Measurements from ENCODE around the gene ENGASE.
"Not testable (repeated sequence)": the region's sequence is repeated elsewhere in the genome, so short reads cannot be mapped to it uniquely, and the experiment has no call there.

Gene ENGASE

DNA sequence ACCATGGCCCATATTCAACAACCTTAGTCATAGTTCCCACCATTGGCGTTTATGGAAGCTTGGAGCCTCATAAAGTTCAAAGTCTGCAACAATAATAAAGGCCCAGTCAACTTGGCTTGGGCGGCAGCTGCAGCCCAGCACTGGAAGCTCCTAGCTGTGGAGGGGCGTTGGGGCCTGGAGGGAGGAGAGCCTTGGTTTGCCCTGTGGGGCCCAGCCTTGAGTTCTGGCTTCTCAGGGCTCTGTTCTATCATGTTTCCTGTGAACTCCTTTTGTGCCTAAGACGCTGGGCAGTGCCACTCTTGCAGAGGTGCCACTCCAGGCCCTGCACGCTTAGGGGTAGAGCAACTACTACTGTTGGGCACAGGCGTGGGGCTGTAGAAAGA is 927 bp upstream of the ENGASE start:
- no peak overlapping the region for H3K4me3 ChIP-seq (ENCODE audit: low read length)
- DNase-seq (ENCODE audit: low read depth), result no peak
- TF ChIP-seq, protein P1, sequence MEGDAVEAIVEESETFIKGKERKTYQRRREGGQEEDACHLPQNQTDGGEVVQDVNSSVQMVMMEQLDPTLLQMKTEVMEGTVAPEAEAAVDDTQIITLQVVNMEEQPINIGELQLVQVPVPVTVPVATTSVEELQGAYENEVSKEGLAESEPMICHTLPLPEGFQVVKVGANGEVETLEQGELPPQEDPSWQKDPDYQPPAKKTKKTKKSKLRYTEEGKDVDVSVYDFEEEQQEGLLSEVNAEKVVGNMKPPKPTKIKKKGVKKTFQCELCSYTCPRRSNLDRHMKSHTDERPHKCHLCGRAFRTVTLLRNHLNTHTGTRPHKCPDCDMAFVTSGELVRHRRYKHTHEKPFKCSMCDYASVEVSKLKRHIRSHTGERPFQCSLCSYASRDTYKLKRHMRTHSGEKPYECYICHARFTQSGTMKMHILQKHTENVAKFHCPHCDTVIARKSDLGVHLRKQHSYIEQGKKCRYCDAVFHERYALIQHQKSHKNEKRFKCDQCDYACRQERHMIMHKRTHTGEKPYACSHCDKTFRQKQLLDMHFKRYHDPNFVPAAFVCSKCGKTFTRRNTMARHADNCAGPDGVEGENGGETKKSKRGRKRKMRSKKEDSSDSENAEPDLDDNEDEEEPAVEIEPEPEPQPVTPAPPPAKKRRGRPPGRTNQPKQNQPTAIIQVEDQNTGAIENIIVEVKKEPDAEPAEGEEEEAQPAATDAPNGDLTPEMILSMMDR (conservative IDR thresholded peaks at IDR 0.05; ENCODE audit: low read depth, low read length), result no peak

DNA sequence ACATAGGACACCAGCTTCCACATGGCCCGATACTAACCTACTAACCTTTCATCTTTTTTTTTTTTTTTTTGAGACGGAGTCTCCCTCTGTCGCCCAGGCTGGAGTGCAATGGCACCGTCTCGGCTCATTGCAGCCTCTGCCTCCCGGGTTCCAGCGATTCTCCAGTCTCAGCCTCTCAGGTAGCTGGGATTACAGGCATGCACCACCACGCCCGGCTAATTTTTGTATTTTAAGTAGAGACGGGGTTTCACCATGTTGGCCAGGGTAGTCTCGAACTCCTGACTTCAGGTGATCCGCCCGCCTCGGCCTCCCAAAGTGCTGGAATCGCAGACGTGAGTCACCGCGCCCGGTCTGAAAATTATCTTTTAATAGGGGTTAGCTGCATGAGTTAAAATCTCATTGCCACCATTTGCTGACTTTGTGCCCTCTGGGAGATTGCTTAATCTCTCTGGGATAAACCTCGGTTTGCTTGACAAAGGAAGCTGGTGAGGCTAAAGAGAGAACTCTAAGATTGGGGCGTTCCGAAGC is 439 bp upstream of the ENGASE start:
- peak overlapping the region; percentile 26 for H3K4me3 ChIP-seq (ENCODE audit: low read length)
- not testable (repeated sequence) for DNase-seq (ENCODE audit: low read depth)

DNA sequence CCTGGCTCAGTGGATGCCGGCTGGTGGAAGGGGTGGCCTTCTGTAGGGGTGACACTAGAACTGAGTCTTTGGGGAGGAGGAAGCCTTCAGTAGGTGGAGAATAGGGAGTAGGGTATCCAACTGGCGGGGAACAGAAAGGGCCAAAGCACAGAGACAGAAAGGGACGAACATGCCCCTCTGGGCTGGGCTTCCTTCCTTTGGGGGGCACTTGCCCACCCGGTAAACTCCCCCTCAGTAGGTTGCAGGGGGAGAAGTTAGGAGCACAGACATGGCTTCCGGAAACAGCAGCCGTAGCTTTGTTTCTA is 774 bp downstream of the ENGASE start:
- H3K4me3 ChIP-seq (ENCODE audit: low read length), result peak overlapping the region; percentile 63
- TF ChIP-seq, protein P1 (conservative IDR thresholded peaks at IDR 0.05; ENCODE audit: low read depth, low read length), result no peak
- no peak for DNase-seq (ENCODE audit: low read depth)

DNA sequence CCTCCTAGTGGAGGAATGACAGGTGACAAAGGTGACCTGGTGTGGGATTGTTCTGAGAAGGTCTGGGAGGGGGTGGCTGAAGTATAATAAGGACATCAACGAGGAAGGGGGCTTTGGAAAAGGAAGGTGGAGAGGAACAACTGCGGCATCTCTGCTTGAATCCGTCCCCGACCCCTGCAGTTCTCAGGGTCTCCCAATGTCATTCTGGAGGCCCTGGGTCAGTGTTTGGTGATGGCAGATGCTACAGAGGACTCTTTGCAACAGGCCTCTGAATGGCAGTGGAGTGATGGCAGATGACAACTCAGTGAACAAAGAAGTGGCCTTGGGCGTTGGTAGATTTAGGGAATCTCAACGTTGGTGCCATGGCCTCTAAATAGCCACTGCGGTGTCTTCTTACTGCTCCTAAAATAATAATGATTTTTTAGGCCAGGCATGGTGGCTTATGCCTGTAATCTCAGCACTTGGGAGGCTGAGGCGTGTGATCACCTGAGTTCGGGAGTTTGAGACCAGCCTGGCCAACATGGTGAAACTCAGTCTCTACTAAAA is 1.3 kb downstream of the ENGASE start:
- no peak for DNase-seq (ENCODE audit: low read depth)
- TF ChIP-seq, protein P1 (conservative IDR thresholded peaks at IDR 0.05; ENCODE audit: low read depth, low read length), result no peak
- peak overlapping the region; percentile 63 for H3K4me3 ChIP-seq (ENCODE audit: low read length)

DNA sequence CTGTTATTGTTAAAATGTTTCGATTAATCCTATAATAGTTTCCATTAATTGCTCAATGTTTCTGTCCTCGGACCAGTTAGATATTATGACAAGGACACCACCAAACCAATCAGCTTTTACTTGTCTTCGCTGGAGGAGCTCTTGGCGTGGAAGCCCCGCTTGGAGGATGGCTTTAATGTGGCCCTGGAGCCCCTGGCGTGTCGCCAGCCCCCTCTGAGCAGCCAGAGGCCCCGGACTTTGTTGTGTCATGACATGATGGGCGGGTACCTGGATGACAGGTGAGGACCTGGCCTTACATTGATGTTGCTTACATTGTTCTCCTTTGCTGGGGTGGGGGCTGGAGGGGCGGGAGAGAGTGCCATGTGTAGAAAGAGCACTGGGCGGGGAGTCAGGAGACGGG is 3.0 kb downstream of the ENGASE start:
- TF ChIP-seq, protein P1 (conservative IDR thresholded peaks at IDR 0.05; ENCODE audit: low read depth, low read length), result no peak
- DNase-seq (ENCODE audit: low read depth), result no peak
- no peak overlapping the region for H3K4me3 ChIP-seq (ENCODE audit: low read length)

DNA sequence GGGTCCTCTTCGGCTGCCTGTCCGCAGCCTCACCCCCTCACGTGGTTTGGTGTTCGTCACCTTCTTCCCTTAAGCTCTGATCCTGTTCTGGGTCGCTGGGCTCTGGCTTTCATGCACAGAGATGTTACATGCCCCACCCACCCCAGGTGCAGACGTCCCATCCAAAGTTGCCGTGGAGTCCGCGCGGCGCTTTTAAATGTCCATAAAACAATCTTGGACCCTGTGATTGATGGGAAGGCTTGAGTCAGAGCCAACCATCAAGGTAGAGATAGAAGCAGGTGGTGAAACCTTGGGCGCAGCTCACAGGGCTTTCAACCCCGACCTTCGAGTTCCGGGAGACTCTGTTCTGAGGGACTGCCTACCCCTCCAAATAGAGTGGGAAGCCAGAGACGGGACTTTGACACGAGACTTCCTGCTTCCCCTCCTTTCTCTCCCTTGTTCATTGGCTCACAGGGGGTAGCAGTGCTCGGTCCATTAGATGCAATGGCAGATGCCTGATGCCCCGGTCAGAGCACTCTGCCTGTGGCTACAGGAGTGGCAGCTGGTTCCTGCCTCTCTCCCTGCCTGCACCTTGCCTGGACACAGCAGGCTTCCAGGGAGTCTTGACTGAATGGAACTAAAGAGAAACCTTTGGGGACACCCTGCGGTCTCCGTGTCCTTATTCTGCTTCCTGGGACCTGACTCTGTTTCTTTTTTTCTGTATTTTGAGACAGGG is 4.0 kb downstream of the ENGASE start:
- TF ChIP-seq, protein P1 (conservative IDR thresholded peaks at IDR 0.05; ENCODE audit: low read depth, low read length), result no peak
- no peak overlapping the region for H3K4me3 ChIP-seq (ENCODE audit: low read length)
- DNase-seq (ENCODE audit: low read depth), result no peak

DNA sequence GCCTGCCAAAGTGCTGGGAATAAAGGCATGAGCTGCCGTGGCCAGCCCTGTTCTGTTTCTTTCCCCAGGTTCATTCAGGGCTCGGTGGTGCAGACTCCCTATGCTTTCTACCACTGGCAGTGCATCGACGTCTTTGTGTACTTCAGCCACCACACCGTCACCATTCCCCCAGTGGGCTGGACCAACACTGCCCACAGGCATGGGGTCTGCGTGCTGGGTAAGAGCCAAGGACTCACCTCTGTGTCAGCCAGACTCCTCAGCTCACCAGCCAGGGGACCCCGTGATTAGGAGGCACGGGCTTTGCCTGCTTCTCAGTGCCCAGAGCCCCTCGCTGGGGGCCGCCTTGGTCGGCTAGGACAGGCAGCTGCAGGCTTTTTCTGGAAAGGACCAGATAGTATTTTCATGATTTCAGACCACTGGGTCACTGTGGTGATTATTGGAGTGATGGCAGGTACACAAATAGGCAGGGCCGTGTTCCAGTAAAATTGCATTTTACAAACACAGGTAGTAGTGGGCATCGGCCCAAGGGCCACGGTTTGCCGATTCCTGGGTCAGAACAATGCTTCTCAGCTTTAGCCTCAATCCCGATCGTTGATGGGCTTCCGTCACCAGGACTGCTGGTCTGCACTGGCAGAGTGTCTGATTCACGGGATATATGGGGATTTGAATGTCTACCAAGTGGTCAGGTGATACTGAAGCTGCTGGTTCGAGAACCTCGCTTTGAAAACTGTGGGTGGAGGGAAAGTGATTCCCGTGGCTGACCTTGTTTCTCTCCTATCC is 5.0 kb downstream of the ENGASE start:
- no peak for DNase-seq (ENCODE audit: low read depth)
- TF ChIP-seq, protein P1 (conservative IDR thresholded peaks at IDR 0.05; ENCODE audit: low read depth, low read length), result no peak
- H3K4me3 ChIP-seq (ENCODE audit: low read length), result no peak overlapping the region

Data from retinal pigment epithelial cell (primary cell).